ENCODE results near the gene PDE4A. TPM values are rescaled to one million over a fixed set of nuclear protein-coding genes. Genes with fewer than 3 reads are reported as not detected.

Gene PDE4A
- total and polyA plus RNA-seq, 2 of the 8 experiments (the other 6 are each of a cell fraction or from before 2014, with no cell fraction given): 2.0 to 4.4 TPM

DNA sequence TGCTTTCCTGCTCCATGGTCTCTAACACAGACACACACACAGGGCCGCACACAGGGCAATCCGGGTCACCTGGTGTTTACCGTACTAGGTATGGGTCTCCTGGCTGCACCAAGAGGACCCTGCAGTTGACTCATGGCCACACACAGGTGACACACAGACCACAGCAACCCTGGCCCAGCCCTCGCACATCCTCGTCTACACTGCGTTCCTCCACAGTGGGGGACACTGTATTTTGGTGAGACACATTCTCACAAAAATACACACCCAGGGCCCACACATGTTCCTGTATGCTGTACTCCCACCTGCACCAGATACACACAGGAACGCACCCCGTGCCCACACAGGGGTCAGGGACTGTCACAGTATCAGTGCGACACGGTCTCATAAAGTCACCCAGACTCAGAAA lies 12.8 kb downstream of the PDE4A start:
- no peaks in the 10 kb centered on the region for H3K79me2 ChIP-seq (ENCODE audit: control insufficient read depth in 1 of 2, insufficient read depth in 2 of 2, low read length in 2 of 2)
- H2BK12ac ChIP-seq (ENCODE audit: low read depth, low read length): no peak overlapping the region
- ChIA-PET CTCF (ENCODE audit: partially characterized antibody) (interaction anchor here (0.8 to 8.2 kb wide), 4 partner anchors 10 to 179 kb away, joined by 3 to 67 read pairs (median 4); partner anchors contain the start of gene PDE4A), POLR2A (ENCODE audit: partially characterized antibody) (interaction anchor here (0.5 kb wide), 1 partner anchor 95 kb away, joined by 5 read pairs; no protein-coding TSS in a partner anchor)
- H3K18ac ChIP-seq (ENCODE audit: extremely low read depth, low read length): no peak overlapping the region
- no peak overlapping the region for H2BK20ac ChIP-seq (ENCODE audit: low read length)
- peaks cover 0 to 9% (median 6%) of the 10 kb centered on the region in 4 experiments; a peak in 6 of 7 replicates for H3K4me1 ChIP-seq (replicated peaks in 1 of 4; ENCODE audit: control insufficient read depth in 3 of 4, insufficient read depth in 4 of 4, low read length in 3 of 4)
- no peak overlapping the region for H3K4ac ChIP-seq (replicated peaks; ENCODE audit: insufficient read length, low read depth, low read length)
- H3K79me1 ChIP-seq (ENCODE audit: low read depth, low read length): no peaks in the 10 kb centered on the region
- H2BK15ac ChIP-seq (ENCODE audit: low read length): no peak overlapping the region; the same call in 1 of the 2 replicates
- H3K56ac ChIP-seq (replicated peaks; ENCODE audit: insufficient read length, low read depth, low read length): no peak overlapping the region
- peaks cover 32 to 54% (median 46%) of the 10 kb centered on the region in 4 experiments for H3K27me3 ChIP-seq (replicated peaks in 1 of 4; ENCODE audit: control insufficient read depth in 3 of 4, extremely low read depth in 1 of 4, insufficient read depth in 3 of 4, low read length in 3 of 4)
- no peak overlapping the region for H2AK5ac ChIP-seq (ENCODE audit: low read depth, low read length)
- FAIRE-seq: no peak
- no peaks in the 10 kb centered on the region for H3K36me3 ChIP-seq (ENCODE audit: control insufficient read depth in 2 of 4, insufficient read depth in 4 of 4, low read length in 3 of 4)
- H3K14ac ChIP-seq (ENCODE audit: insufficient read length): no peak overlapping the region
- no peak overlapping the region for H4K5ac ChIP-seq (ENCODE audit: insufficient read length, low read depth, low read length)
- H2BK120ac ChIP-seq (replicated peaks; ENCODE audit: low read depth, low read length): no peak overlapping the region
- peaks cover 5% of the 10 kb centered on the region; the same call in 1 of the 2 replicates for H3K23me2 ChIP-seq (ENCODE audit: low read depth, low read length)
- peaks cover 0 to 4% of the 10 kb centered on the region in 2 experiments for H4K20me1 ChIP-seq (replicated peaks in 1 of 2; ENCODE audit: control insufficient read depth in 1 of 2, insufficient read depth in 2 of 2, low read length in 2 of 2)
- no peak overlapping the region for H4K91ac ChIP-seq (replicated peaks; ENCODE audit: insufficient read length, low read length)
- H2AFZ ChIP-seq (ENCODE audit: low read length): no peak overlapping the region
- no peak overlapping the region for H3K27ac ChIP-seq (ENCODE audit: low read depth, low read length)
- no peaks in the 10 kb centered on the region; a peak in 1 of 4 replicates for H3K9me3 ChIP-seq (ENCODE audit: insufficient read depth in 2 of 2, low read depth in 1 of 2, low read length in 1 of 2)
- no peak for DNase-seq (ENCODE audit: low read depth in 1 of 2, low spot score in 2 of 2)
- H3K4me3 ChIP-seq (ENCODE audit: extremely low read depth in 1 of 4, insufficient read depth in 2 of 4, low read depth in 3 of 4, low read length in 4 of 4): no peak overlapping the region
- no peak overlapping the region for H3K23ac ChIP-seq (ENCODE audit: insufficient read length)
- H2BK5ac ChIP-seq (ENCODE audit: low read depth, low read length): no peak overlapping the region
- WGBS, 2 experiments (ENCODE audit: extremely low coverage in 1 of 2, insufficient coverage in 1 of 2, insufficient read length in 1 of 2, insufficient replicate concordance in 2 of 2, low coverage in 1 of 2, low lambda C conversion rate in 2 of 2, missing lambda C conversion rate in 1 of 2): 93% methylated on average over 10 of the region's 10 CpGs; no CpG with 5 or more reads in 1 of the 2 experiments
- no peak overlapping the region for H4K8ac ChIP-seq (ENCODE audit: extremely low read depth, insufficient read depth, low read length)
- H3K4me2 ChIP-seq (ENCODE audit: insufficient read depth in 1 of 2, low read depth in 2 of 2, low read length in 2 of 2): peak overlapping the region; percentile 54 to 65; a peak in 3 of 4 replicates
- H3K9ac ChIP-seq (replicated peaks in 1 of 4; ENCODE audit: extremely low read depth in 1 of 4, low read depth in 3 of 4, low read length in 3 of 4): no peak overlapping the region
- TF ChIP-seq RXRA (IDR thresholded peaks at IDR 0.05; ENCODE audit: insufficient read depth, low read depth, low read length): no peak
- TF ChIP-seq GTF2F1 (IDR thresholded peaks at IDR 0.05; ENCODE audit: borderline replicate concordance, low read depth, low read length): no peak

Data from H1 (cell line).